Chondrocyte (in vitro differentiated cells): ENCODE measurements around the gene MECP2. TPM values are rescaled to one million over a fixed set of nuclear protein-coding genes. Genes with fewer than 3 reads are reported as not detected.

Experiments
- DNase-seq: peaks from one replicate; pipeline ENCODE4 v3.0.0; 2021; ENCODE audit warnings: mixed read lengths, low spot score
- H3K27ac Mint-ChIP-seq: one replicate; pipeline ENCODE4 v1.8.0; 2021; ENCODE audit warnings: mild to moderate bottlenecking, moderate library complexity, mixed read lengths; ENCODE audit not compliant: unreplicated experiment
- H3K27me3 Mint-ChIP-seq: 2 replicates; pipeline ENCODE4 v1.8.0; 2021; ENCODE audit warnings: low read depth, mixed read lengths
- H3K36me3 Mint-ChIP-seq: 2 replicates; pipeline ENCODE4 v1.8.0; 2021; ENCODE audit warnings: low read depth, mixed read lengths
- H3K4me1 Mint-ChIP-seq: 2 replicates; pipeline ENCODE4 v1.8.0; 2021; ENCODE audit warnings: low read depth, mild to moderate bottlenecking, mixed read lengths
- H3K4me3 Mint-ChIP-seq: one replicate; pipeline ENCODE4 v1.8.0; 2021; ENCODE audit warnings: mild to moderate bottlenecking, moderate library complexity, mixed read lengths; ENCODE audit not compliant: unreplicated experiment
- H3K9me3 Mint-ChIP-seq: 2 replicates; pipeline ENCODE4 v1.8.0; 2021; ENCODE audit warnings: low read depth, mixed read lengths
- total RNA-seq: library from RNA; stranded (reverse); gene quantifications from 3 replicates; pipeline ENCODE4 v1.2.1, GENCODE V29; 2021
- TF ChIP-seq, protein P1 (sequence below): fragments of 200-600 bp; sonication (generic); IDR thresholded peaks from 2 replicates; pipeline ENCODE4 v1.5.0; 2021; ENCODE audit warnings: antibody characterized with exemption, mild to moderate bottlenecking, moderate library complexity

The MECP2 gene
- total RNA-seq, 1 donor from 2014 or later, result 32.3 TPM

DNA sequence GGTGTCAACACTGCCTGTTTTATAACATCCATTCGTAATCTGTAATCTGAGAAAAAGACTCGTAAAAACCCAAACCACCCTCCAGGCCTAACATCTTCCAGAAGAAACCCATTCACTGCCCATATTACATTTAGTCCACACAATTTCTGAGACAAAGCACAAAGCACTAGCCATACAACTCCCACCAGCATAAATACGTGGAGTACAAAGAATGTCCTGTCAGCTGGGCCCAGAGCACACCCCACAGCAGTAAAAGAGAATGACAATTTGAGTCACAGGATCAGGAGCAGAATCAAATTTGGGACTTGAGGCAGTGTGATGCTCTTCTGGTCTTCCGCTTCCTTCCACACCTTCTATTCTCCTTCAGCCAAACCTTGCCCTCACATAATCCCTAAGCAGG, 6.8 kb downstream of the MECP2 start:
- DNase-seq, result no peak
- H3K9me3 Mint-ChIP-seq, result no peaks in the 10 kb centered on the region
- no peaks in the 10 kb centered on the region for H3K27me3 Mint-ChIP-seq
- H3K36me3 Mint-ChIP-seq, result no peaks in the 10 kb centered on the region
- TF ChIP-seq, protein P1, sequence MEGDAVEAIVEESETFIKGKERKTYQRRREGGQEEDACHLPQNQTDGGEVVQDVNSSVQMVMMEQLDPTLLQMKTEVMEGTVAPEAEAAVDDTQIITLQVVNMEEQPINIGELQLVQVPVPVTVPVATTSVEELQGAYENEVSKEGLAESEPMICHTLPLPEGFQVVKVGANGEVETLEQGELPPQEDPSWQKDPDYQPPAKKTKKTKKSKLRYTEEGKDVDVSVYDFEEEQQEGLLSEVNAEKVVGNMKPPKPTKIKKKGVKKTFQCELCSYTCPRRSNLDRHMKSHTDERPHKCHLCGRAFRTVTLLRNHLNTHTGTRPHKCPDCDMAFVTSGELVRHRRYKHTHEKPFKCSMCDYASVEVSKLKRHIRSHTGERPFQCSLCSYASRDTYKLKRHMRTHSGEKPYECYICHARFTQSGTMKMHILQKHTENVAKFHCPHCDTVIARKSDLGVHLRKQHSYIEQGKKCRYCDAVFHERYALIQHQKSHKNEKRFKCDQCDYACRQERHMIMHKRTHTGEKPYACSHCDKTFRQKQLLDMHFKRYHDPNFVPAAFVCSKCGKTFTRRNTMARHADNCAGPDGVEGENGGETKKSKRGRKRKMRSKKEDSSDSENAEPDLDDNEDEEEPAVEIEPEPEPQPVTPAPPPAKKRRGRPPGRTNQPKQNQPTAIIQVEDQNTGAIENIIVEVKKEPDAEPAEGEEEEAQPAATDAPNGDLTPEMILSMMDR, result no peak
- H3K4me1 Mint-ChIP-seq, result peaks cover 31% of the 10 kb centered on the region
- H3K4me3 Mint-ChIP-seq, result no peak overlapping the region
- no peak overlapping the region for H3K27ac Mint-ChIP-seq

DNA sequence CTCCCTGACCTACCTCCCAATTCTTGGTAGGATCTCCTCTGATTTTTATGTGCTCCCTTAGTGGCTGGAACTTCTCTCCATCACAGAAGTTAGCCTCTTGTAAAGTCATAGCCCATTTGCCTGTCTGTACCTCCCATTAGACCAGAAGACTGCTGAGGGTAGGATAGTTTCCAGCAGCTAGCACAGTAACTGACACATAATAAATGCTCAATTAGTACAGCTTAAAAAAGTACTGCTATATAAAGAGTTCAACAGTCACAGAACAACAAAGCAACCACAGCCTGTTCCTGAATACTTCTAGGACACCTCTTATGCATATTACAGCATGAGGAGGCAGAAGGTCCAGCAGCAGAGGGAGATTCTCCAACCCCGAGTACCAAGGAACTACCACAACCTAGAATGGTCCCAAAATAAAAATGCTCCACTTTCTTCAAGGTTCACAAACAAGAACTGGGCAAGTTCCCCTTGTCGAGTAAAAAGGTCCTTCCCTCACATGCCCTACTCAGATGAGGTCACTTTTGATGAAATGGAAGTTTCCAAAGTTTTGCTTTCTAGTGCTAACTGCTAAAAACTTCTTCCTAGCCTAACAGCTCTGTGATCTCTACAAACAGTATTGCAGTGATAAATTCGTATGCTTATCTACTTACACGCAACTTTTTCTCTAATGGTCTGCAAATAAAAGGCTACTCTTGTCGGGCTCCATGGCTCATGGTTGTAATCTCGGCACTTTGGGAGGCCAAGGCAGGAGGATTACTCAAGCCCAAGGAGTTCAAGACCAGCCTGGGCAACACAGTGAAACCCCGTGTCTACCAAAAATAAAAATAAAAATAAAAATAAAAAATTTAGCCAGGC, 12.8 kb downstream of the MECP2 start:
- TF ChIP-seq, protein P1, result no peak
- Mint-ChIP-seq H3K4me3 (no peak overlapping the region), H3K9me3 (no peaks in the 10 kb centered on the region), H3K4me1 (peaks cover 19% of the 10 kb centered on the region), H3K27ac (peak overlapping the region; percentile 37), H3K36me3 (no peaks in the 10 kb centered on the region), H3K27me3 (no peaks in the 10 kb centered on the region)
- no peak for DNase-seq

DNA sequence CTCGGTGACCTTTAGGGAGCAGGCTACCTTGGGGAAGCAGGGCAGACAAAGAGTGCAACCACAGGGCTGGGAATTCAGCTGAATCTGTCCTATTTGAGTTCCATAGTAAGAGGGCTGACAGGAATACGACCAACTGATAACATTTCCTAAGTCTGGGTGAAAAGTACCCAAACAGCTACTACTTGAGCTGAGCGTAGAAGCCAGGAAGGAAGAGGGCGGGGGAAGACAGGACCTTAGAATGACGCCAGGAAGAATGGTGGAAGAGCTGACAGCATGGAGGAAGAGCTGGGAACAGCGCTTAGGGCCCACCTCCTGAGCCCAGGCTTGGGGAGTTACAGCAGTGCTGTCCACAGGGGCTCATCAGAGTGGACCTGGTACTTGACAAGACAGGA, 14.4 kb downstream of the MECP2 start:
- H3K4me3 Mint-ChIP-seq, result no peak overlapping the region
- peak overlapping the region; percentile 28 for H3K27ac Mint-ChIP-seq
- TF ChIP-seq, protein P1, result no peak
- H3K4me1 Mint-ChIP-seq, result peaks cover 19% of the 10 kb centered on the region
- H3K27me3 Mint-ChIP-seq, result no peaks in the 10 kb centered on the region
- no peak for DNase-seq
- H3K36me3 Mint-ChIP-seq, result peaks cover 2% of the 10 kb centered on the region
- H3K9me3 Mint-ChIP-seq, result no peaks in the 10 kb centered on the region

DNA sequence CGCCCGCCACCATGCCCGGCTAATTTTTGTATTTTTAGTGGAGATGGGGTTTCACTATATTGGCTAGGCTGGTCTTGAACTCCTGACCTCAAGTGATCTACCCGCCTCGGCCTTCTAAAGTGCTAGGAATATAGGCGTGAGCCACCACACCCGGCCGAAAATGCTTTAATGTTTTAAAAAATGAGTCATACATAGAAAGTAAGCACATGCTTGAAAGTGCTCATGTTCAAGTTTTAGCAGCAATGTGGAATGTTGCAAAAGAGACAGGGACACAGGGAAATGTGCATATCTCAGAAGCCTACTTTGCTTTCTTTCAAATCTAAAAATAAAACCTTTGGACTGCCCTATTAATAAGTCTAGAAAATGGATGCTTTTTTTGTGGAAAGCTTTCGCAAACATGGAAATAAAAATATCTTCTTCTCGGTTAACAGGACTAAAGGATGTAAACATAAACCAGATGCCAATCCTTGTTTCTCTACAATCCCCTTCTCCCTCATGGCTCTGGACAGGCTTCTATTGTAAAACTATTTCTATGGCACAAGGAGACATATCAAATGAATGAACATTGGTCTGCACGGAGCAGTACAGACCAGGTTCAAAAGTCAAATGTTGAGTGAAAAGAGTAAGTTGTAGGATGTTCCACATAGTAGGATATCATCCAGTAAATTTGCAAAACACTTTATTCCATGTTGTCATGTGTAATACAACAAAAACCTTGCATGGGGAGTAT, 15.0 kb downstream of the MECP2 start:
- peak overlapping the region; percentile 29 for H3K4me3 Mint-ChIP-seq
- TF ChIP-seq, protein P1, result no peak
- H3K27ac Mint-ChIP-seq, result peak overlapping the region; percentile 94
- no peaks in the 10 kb centered on the region for H3K27me3 Mint-ChIP-seq
- peaks cover 2% of the 10 kb centered on the region for H3K36me3 Mint-ChIP-seq
- DNase-seq, result no peak
- H3K4me1 Mint-ChIP-seq, result peaks cover 19% of the 10 kb centered on the region
- H3K9me3 Mint-ChIP-seq, result no peaks in the 10 kb centered on the region

DNA sequence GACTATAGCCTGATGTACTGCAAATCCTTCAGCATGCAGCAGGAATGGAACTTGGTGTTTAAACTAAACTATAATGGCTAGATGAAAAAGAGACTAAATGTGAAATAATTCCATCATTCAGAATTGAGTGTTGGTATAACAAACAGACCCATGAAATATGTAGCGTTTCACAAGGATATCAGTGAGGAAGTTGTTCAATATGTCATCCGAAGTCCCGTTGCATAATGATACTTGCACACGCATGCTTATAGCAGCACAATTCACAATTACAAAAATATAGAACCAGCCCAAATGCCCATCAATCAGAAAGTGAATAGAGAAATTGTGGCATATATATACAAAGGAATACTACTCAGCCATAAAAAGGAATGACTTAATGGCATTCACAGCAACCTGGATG, 20.4 kb downstream of the MECP2 start:
- peaks cover 2% of the 10 kb centered on the region for H3K9me3 Mint-ChIP-seq
- no peak overlapping the region for H3K27ac Mint-ChIP-seq
- no peaks in the 10 kb centered on the region for H3K27me3 Mint-ChIP-seq
- H3K36me3 Mint-ChIP-seq, result peaks cover 2% of the 10 kb centered on the region
- DNase-seq, result no peak
- peaks cover 21% of the 10 kb centered on the region for H3K4me1 Mint-ChIP-seq
- no peak overlapping the region for H3K4me3 Mint-ChIP-seq
- TF ChIP-seq, protein P1, result no peak
